Cardiac muscle cell (in vitro differentiated cells and primary cell): ENCODE data around the gene RNF220. TPM values are rescaled to one million over a fixed set of nuclear protein-coding genes. Genes with fewer than 3 reads are reported as not detected.
A peak's percentile ranks its signal among the peaks of the same experiment; 100 is the strongest.

ENCODE experiments used
- DNase-seq, 2 donors: peaks; one replicate each; pipeline versions ENCODE4 v3.0.0 to v3.0.0-alpha.2; 2010 to 2017; ENCODE audit warnings: low read depth in 1 of 2, low spot score in 1 of 2
- H3K27ac ChIP-seq: fragments of 200-600 bp; sonication (generic); 2 replicates; pipeline ENCODE4 v1.5.1; 2016
- H3K27me3 ChIP-seq: fragments of 200-600 bp; sonication (generic); 2 replicates; pipeline ENCODE4 v1.6.0; 2016; ENCODE audit warnings: control low read depth
- H3K36me3 ChIP-seq: fragments of 200-600 bp; sonication (generic); 2 replicates; pipeline ENCODE4 v1.5.1; 2016; ENCODE audit warnings: control low read depth
- H3K4me1 ChIP-seq: fragments of 200-600 bp; sonication (generic); 2 replicates; pipeline ENCODE4 v1.8.1; 2017; ENCODE audit warnings: low read depth, mild to moderate bottlenecking, mixed run types
- H3K4me3 ChIP-seq: fragments of 200-600 bp; sonication (generic); 2 replicates; pipeline ENCODE4 v1.5.1; 2016; ENCODE audit warnings: mild to moderate bottlenecking
- H3K9me3 ChIP-seq: fragments of 200-600 bp; sonication (generic); 2 replicates; pipeline ENCODE4 v1.5.1; 2017; ENCODE audit warnings: low read depth, mild to moderate bottlenecking, control low read depth
- CTCF ChIP-seq: IDR thresholded peaks from 2 replicates; pipeline ENCODE4 v1.5.1; 2012; ENCODE audit warnings: low read depth, mild to moderate bottlenecking, low read length
- polyA plus RNA-seq: library from polyadenylated mRNA; unstranded; fragments of >200 nt; fragmentation: Nextera tagmentation; extraction: Ambion mirVana; gene quantifications from 2 replicates; pipeline ENCODE4 v1.2.1, GENCODE V29; 2016
- total RNA-seq: library from RNA; depleted of rRNA; stranded (reverse); fragments of >200 nt; gene quantifications from 2 replicates; pipeline ENCODE4 v1.2.3, GENCODE V29; 2016

The RNF220 gene
- total and polyA plus RNA-seq, 2 experiments from 2014 or later, result 57.6 to 142 TPM

GRCh38 chr1:44576456-44577150 is 171.5 kb downstream of the RNF220 start:
- no peak for TF ChIP-seq CTCF
- Histone ChIP-seq H3K4me3 (no peak overlapping the region), H3K27ac (no peak overlapping the region), H3K27me3 (no peaks in the 10 kb centered on the region), H3K36me3 (no peaks in the 10 kb centered on the region), H3K9me3 (no peaks in the 10 kb centered on the region), H3K4me1 (no peaks in the 10 kb centered on the region)
- DNase-seq, result peak in 1 of 2 donors; percentile 21

- H3K27me3 ChIP-seq, result no peaks in the 10 kb centered on the region
- TF ChIP-seq CTCF, result no peak
- no peak for DNase-seq
Measured at GRCh38 chr1:44581205-44581604, 176.2 kb downstream of the RNF220 start.

GRCh38 chr1:44584167-44584566 is 179.1 kb downstream of the RNF220 start:
- Histone ChIP-seq H3K4me1 (no peaks in the 10 kb centered on the region), H3K36me3 (no peaks in the 10 kb centered on the region), H3K27ac (no peak overlapping the region), H3K27me3 (no peaks in the 10 kb centered on the region), H3K9me3 (no peaks in the 10 kb centered on the region), H3K4me3 (no peak overlapping the region)
- no peak for TF ChIP-seq CTCF
- DNase-seq, result no peak

More at GRCh38 chr1:44581205-44581604, 176.2 kb downstream of the RNF220 start:
- Histone ChIP-seq H3K4me1 (no peaks in the 10 kb centered on the region), H3K4me3 (no peak overlapping the region), H3K9me3 (no peaks in the 10 kb centered on the region), H3K27ac (no peak overlapping the region), H3K36me3 (no peaks in the 10 kb centered on the region)

GRCh38 chr1:44585315-44585920 is 180.4 kb downstream of the RNF220 start:
- Histone ChIP-seq H3K4me3 (no peak overlapping the region), H3K27ac (no peak overlapping the region), H3K9me3 (no peaks in the 10 kb centered on the region), H3K27me3 (no peaks in the 10 kb centered on the region), H3K36me3 (no peaks in the 10 kb centered on the region), H3K4me1 (no peaks in the 10 kb centered on the region)
- DNase-seq, result no peak
- no peak for TF ChIP-seq CTCF

- TF ChIP-seq CTCF, result no peak
Measured at GRCh38 chr1:44587796-44588460, 182.9 kb downstream of the RNF220 start.

More at GRCh38 chr1:44587796-44588460, 182.9 kb downstream of the RNF220 start:
- Histone ChIP-seq H3K4me3 (no peak overlapping the region), H3K27ac (no peak overlapping the region), H3K27me3 (no peaks in the 10 kb centered on the region), H3K9me3 (no peaks in the 10 kb centered on the region), H3K36me3 (no peaks in the 10 kb centered on the region), H3K4me1 (no peaks in the 10 kb centered on the region)
- DNase-seq, result no peak
